Esophagus squamous epithelium (tissue), 5 donors: ENCODE data around the gene LDB2. TPM values are rescaled to one million over a fixed set of nuclear protein-coding genes. Genes with fewer than 3 reads are reported as not detected.

Experiments
- DNase-seq: peaks from one replicate; lab custom pipeline; 2025; lab: John Stamatoyannopoulos, UW
- H3K27ac ChIP-seq, 4 donors: fragments of 200-600 bp; sonication (generic); one replicate each; pipeline ENCODE4 v1.5.1; 2016 to 2019; ENCODE audit warnings: mild to moderate bottlenecking in 1 of 4
- H3K27me3 ChIP-seq, 4 donors: fragments of 200-600 bp; sonication (generic); 1 replicate in 3 of 4; 2 replicates in 1 of 4; pipeline versions ENCODE4 v1.5.1 to v1.6.0; 2017 to 2021; ENCODE audit warnings: antibody characterized with exemption in 1 of 4
- H3K36me3 ChIP-seq, 3 donors: fragments of 200-600 bp; sonication (generic); one replicate each; pipeline ENCODE4 v1.5.1; 2016 to 2019
- H3K4me1 ChIP-seq, 3 donors: fragments of 200-600 bp; sonication (generic); one replicate each; pipeline ENCODE4 v1.5.1; 2017 to 2019
- H3K4me3 ChIP-seq, 4 donors: fragments of 200-600 bp; sonication (generic); 1 replicate in 3 of 4; 2 replicates in 1 of 4; pipeline ENCODE4 v1.5.1; 2016 to 2019; ENCODE audit warnings: mild to moderate bottlenecking in 2 of 4, moderate library complexity in 1 of 4
- H3K9me3 ChIP-seq, 3 donors: fragments of 200-600 bp; sonication (generic); one replicate each; pipeline ENCODE4 v1.5.1; 2016 to 2019
- POLR2A ChIP-seq, 4 donors: fragments of 450-650 bp; IDR thresholded peaks; one replicate each; pipeline ENCODE4 v1.6.1; 2017; ENCODE audit warnings: antibody characterized with exemption in 4 of 4, mild to moderate bottlenecking in 4 of 4, moderate library complexity in 3 of 4
- WGBS, 2 donors: methylation state at CpG; one replicate each; pipeline ENCODE4 v1.1.5; 2018; 5-methylcytosine and 5-hydroxymethylcytosine counted together
- intact Hi-C: fragments of 100-400 bp; cut with DNase I; formaldehyde crosslinking; loops from one replicate; pipeline ENCODE4 v1.15.0; 2022
- total RNA-seq, 4 donors: library from RNA; depleted of rRNA; stranded (reverse); fragments of >200 nt; gene quantifications; one replicate each; pipeline ENCODE4 v1.1.0, GENCODE V29; 2016
- TF ChIP-seq, protein P1 (sequence below), 6 experiments: fragments of 450-650 bp in 4 of 6; fragments of 200-600 bp in 2 of 6; sonication (generic) in 2 of 6; IDR thresholded peaks; one replicate each; pipeline ENCODE4 v1.5.1; 2016 to 2019; ENCODE audit warnings: antibody characterized with exemption in 6 of 6, mild to moderate bottlenecking in 4 of 6, moderate library complexity in 4 of 6
- donor health status: DM: yes; HTN: yes; CAD: no.

LDB2 gene
- total RNA-seq, 4 donors from 2014 or later = 3.0 to 16.0 (median 5.9) TPM

DNA sequence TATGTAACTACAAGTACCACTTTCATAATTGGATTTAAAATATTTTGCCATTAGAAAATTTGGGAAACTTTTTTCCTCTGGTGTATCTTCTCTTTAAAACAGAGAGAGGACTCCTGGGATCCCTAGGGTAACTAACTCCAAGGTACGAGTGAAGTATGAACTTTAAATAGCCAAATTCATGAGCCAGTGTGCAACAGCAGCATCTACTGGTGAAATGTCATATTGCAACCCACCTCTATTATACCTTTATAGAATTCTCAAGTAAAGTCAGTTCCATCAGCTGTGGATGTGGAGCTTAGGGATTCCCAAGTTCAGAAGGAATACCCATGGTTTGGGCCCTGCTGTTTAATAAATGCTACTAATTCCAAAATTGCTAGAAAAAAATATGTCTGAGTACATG, 389.5 kb downstream of the LDB2 start:
- DNase-seq = no peak
- Histone ChIP-seq H3K36me3 (peaks cover 0 to 47% (median 0%) of the 10 kb centered on the region in 3 donors), H3K27me3 (no peaks in the 10 kb centered on the region), H3K4me3 (no peak overlapping the region), H3K4me1 (no peaks in the 10 kb centered on the region), H3K27ac (no peak overlapping the region), H3K9me3 (peaks cover 0 to 11% (median 0%) of the 10 kb centered on the region in 3 donors)
- WGBS, 2 donors = 62 to 70% methylated on average over 1 of the region's 1 CpG
- TF ChIP-seq, protein P1, sequence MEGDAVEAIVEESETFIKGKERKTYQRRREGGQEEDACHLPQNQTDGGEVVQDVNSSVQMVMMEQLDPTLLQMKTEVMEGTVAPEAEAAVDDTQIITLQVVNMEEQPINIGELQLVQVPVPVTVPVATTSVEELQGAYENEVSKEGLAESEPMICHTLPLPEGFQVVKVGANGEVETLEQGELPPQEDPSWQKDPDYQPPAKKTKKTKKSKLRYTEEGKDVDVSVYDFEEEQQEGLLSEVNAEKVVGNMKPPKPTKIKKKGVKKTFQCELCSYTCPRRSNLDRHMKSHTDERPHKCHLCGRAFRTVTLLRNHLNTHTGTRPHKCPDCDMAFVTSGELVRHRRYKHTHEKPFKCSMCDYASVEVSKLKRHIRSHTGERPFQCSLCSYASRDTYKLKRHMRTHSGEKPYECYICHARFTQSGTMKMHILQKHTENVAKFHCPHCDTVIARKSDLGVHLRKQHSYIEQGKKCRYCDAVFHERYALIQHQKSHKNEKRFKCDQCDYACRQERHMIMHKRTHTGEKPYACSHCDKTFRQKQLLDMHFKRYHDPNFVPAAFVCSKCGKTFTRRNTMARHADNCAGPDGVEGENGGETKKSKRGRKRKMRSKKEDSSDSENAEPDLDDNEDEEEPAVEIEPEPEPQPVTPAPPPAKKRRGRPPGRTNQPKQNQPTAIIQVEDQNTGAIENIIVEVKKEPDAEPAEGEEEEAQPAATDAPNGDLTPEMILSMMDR (IDR thresholded peaks at IDR 0.05) = peak in 3 of 6 experiments; percentile 31 to 70 (median 32)
- TF ChIP-seq POLR2A (IDR thresholded peaks at IDR 0.05) = no peak
- intact Hi-C loops = no loop called here

DNA sequence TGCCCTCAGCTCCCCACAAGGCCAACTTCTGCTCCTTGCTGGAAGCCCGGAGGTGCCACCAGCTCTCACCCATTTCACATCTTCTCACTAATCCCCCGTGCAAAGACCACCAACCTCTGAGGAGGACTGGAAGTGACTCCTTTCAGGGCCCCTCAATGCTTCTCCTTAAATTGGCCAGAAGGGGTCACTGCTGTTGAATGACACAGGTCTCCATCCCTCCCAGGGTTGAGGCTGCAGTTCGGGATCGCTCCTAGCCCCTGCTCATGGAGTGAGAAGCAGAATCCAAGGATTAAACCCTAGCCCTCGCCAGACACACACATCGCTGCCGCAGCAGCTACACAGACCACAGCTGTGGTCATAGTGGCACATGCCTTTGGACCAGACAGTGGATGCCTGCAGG, 392.7 kb downstream of the LDB2 start:
- peaks cover 0 to 74% (median 0%) of the 10 kb centered on the region in 3 donors for H3K36me3 ChIP-seq
- WGBS, 2 donors = 70 to 78% methylated on average over 4 of the region's 7 CpGs
- no peaks in the 10 kb centered on the region for H3K4me1 ChIP-seq
- TF ChIP-seq POLR2A (IDR thresholded peaks at IDR 0.05) = no peak
- TF ChIP-seq, protein P1 (IDR thresholded peaks at IDR 0.05) = peak in 2 of 6 experiments; percentile 5 to 19
- H3K27ac ChIP-seq = no peak overlapping the region
- DNase-seq = no peak
- no peak overlapping the region for H3K4me3 ChIP-seq
- peaks cover 0 to 16% (median 0%) of the 10 kb centered on the region in 3 donors for H3K9me3 ChIP-seq
- intact Hi-C loops = no loop called here
- H3K27me3 ChIP-seq = no peaks in the 10 kb centered on the region

DNA sequence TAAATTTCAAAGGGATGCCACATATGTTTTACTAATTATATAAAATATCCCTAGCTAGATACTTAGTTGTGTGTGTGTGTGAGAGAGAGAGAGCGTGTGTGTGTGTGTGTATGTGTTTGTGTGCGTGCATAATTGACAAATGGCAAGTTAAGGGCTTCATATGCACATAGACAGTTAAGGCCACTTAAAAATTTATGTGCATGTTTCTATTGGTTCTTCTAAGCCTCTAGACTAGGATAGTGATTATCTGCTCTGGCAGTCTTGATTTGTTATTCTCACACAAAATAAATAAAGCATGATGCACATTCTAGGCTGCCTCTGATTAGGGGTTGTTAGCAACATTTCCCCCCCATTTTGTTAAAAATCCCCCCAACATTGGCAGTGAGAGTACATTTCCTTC, 393.2 kb downstream of the LDB2 start:
- intact Hi-C loops = no loop called here
- H3K4me3 ChIP-seq = no peak overlapping the region

DNA sequence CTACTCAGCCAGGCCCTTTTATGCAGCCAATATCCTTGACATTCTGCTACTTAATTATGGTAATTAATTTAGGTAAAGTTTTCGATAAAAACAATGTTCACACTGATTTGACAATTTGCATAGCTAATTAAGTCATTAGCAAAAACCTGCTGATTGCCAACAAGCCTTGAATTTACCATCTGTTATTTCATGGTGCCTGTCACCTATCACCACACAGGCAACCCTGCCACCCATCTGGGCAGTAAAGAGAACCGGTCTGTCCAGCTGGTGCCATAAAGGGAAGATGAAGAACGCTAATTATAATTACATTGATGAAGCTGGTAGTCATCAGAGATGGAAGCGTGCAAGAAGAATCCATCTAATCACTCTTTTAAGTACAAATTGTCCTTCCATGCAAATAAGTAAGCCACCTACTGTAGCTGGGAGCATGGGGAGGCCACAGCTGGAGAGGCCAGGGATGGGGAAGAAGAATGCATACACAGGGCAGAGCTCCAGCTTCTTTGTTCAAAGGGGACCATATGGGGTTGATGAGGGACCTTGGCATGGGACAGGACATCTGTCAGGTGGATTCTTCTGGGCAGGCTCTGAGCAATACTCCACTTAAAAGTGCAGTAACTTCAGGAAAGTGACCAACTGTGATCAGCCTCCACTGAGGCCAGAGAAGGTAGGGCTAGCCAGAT, 394.9 kb downstream of the LDB2 start:
- WGBS, 2 donors = 81 to 90% methylated on average over 4 of the region's 4 CpGs
- no peak overlapping the region for H3K4me3 ChIP-seq
- TF ChIP-seq, protein P1 (IDR thresholded peaks at IDR 0.05) = no peak
- TF ChIP-seq POLR2A (IDR thresholded peaks at IDR 0.05) = no peak
- peaks cover 0 to 5% (median 0%) of the 10 kb centered on the region in 3 donors for H3K9me3 ChIP-seq
- intact Hi-C loops = no loop called here
- no peak for DNase-seq
- H3K4me1 ChIP-seq = no peaks in the 10 kb centered on the region
- H3K27me3 ChIP-seq = no peaks in the 10 kb centered on the region
- no peak overlapping the region for H3K27ac ChIP-seq
- H3K36me3 ChIP-seq = peaks cover 0 to 63% (median 0%) of the 10 kb centered on the region in 3 donors

More for the DNA sequence above, 393.2 kb downstream of the LDB2 start:
- no peaks in the 10 kb centered on the region for H3K27me3 ChIP-seq
- peaks cover 0 to 75% (median 0%) of the 10 kb centered on the region in 3 donors for H3K36me3 ChIP-seq
- no peak for DNase-seq
- no peak overlapping the region for H3K27ac ChIP-seq
- TF ChIP-seq, protein P1 (IDR thresholded peaks at IDR 0.05) = no peak
- no peak for TF ChIP-seq POLR2A (IDR thresholded peaks at IDR 0.05)
- H3K4me1 ChIP-seq = no peaks in the 10 kb centered on the region
- peaks cover 0 to 16% (median 0%) of the 10 kb centered on the region in 3 donors for H3K9me3 ChIP-seq
- WGBS, 2 donors = 83 to 97% methylated on average over 2 of the region's 2 CpGs

DNA sequence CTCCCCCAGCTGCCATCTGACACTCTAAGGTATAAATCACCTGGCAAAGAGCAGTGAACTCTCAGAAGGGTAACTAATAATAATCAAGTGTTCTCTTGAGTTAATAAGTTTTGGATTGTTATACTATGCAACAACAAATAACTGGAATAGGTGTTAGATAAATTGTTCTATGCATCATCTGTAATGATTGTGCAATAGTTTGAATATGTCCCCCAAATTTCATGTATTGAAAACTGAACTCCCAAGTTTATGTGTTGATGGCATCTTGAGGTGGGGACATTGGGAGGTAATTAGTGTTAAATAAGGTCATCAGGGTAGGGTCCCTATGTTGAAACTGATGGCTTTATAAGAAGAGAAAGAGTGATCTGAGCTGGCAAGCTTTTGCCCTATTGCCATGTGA, 399.5 kb downstream of the LDB2 start:
- H3K9me3 ChIP-seq = peaks cover 0 to 5% (median 0%) of the 10 kb centered on the region in 3 donors
- peaks cover 0 to 28% (median 0%) of the 10 kb centered on the region in 3 donors for H3K36me3 ChIP-seq
- no peak overlapping the region for H3K4me3 ChIP-seq
- no peak for DNase-seq
- intact Hi-C loops = no loop called here
- H3K27me3 ChIP-seq = no peaks in the 10 kb centered on the region
- H3K27ac ChIP-seq = no peak overlapping the region
- H3K4me1 ChIP-seq = no peaks in the 10 kb centered on the region
- TF ChIP-seq POLR2A (IDR thresholded peaks at IDR 0.05) = no peak
- TF ChIP-seq, protein P1 (IDR thresholded peaks at IDR 0.05) = no peak
